H1 (cell line): Measurements from ENCODE around the gene CORIN.

Source experiments
- POLR2A ChIP-seq, 2 experiments: IDR thresholded peaks; 1 replicate in 1 of 2; 2 replicates in 1 of 2; pipeline ENCODE4 v1.6.1; 2011; ENCODE audit warnings: low read depth in 2 of 2, low read length in 2 of 2, mild to moderate bottlenecking in 2 of 2; ENCODE audit errors: control extremely low read depth in 1 of 2
- POLR2AphosphoS5 ChIP-seq: IDR thresholded peaks from 2 replicates; pipeline ENCODE4 v1.6.1; 2011; ENCODE audit warnings: low read depth, low read length
- TBP ChIP-seq: IDR thresholded peaks from 2 replicates; pipeline ENCODE4 v1.6.1; 2011; ENCODE audit warnings: low read depth, low read length, improper control_type of control experiment
- ZNF274 ChIP-seq: IDR thresholded peaks from 2 replicates; pipeline ENCODE4 v1.7.0; 2012; ENCODE audit warnings: low read length, borderline replicate concordance; ENCODE audit errors: extremely low read depth
- TF ChIP-seq, protein P1 (sequence below), 3 experiments: IDR thresholded peaks; 1 replicate in 2 of 3; 2 replicates in 1 of 3; pipeline versions ENCODE4 v1.5.1 to v1.6.1; 2011; ENCODE audit warnings: low read length in 3 of 3, mild to moderate bottlenecking in 3 of 3, inconsistent platforms in 2 of 3, low read depth in 1 of 3, moderate library complexity in 1 of 3; ENCODE audit not compliant: insufficient read depth in 1 of 3; ENCODE audit errors: control extremely low read depth in 1 of 3

DNA sequence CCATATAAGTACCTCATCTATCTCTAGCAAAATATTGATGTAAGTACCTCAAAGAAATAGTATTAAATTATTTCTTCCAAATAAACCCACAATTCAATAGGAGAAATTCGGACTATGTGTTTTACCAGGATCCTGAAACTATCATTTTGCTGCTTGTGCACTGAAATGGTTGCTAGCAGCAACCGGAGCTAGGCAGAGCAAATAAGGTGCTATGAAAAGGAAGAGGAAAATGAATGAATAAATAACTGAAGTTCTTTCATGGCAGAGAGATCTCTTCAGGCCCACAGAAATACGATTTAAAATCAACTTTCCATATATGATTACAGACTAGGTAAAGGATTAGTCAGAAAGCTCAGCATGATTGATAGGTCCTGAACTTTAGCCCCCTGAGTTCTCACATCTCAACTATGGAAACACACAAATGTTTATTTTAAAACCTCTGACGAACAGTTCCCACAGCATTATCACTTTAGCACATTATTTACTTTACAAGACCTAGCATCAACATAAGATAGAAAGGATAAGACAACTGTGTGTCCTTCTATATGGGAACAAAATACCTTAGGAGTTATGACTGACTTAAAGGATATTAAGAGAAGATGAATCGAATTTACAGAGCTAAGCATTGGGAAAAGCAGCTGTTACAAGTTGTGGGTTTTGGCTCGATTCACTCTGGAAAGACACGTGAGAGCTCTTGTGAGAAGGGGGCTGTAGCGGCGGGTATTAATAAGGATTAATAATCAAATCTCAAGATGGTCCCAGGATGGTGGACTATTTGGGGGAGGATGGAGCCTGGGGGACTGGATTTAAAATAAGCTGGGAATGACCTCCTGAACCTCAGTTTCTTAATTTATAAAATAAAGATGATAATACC, 104.3 kb downstream of the CORIN start:
- no peak for TF ChIP-seq ZNF274
- no peak for TF ChIP-seq TBP
- TF ChIP-seq, protein P1, sequence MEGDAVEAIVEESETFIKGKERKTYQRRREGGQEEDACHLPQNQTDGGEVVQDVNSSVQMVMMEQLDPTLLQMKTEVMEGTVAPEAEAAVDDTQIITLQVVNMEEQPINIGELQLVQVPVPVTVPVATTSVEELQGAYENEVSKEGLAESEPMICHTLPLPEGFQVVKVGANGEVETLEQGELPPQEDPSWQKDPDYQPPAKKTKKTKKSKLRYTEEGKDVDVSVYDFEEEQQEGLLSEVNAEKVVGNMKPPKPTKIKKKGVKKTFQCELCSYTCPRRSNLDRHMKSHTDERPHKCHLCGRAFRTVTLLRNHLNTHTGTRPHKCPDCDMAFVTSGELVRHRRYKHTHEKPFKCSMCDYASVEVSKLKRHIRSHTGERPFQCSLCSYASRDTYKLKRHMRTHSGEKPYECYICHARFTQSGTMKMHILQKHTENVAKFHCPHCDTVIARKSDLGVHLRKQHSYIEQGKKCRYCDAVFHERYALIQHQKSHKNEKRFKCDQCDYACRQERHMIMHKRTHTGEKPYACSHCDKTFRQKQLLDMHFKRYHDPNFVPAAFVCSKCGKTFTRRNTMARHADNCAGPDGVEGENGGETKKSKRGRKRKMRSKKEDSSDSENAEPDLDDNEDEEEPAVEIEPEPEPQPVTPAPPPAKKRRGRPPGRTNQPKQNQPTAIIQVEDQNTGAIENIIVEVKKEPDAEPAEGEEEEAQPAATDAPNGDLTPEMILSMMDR (IDR thresholded peaks at IDR 0.05; ENCODE audit: control extremely low read depth in 1 of 3, insufficient read depth in 1 of 3, low read depth in 1 of 3, low read length in 3 of 3), result no peak
- no peak for TF ChIP-seq POLR2AphosphoS5
- no peak for TF ChIP-seq POLR2A (IDR thresholded peaks at IDR 0.05; ENCODE audit: control extremely low read depth in 1 of 2, low read depth in 2 of 2, low read length in 2 of 2)
